ENCODE measurements around the gene TRAIP.
"Not testable (repeated sequence)": the region's sequence is repeated elsewhere in the genome, so short reads cannot be mapped to it uniquely, and the experiment has no call there.

Gene TRAIP

GRCh38 chr3:49792371-49793150 is 63.8 kb downstream of the TRAIP start:
- in situ Hi-C loops (cut with MboI; ENCODE audit: low sequenced_read_pairs) = no loop called here

- in situ Hi-C loops (cut with MboI; ENCODE audit: low sequenced_read_pairs) = no loop called here
Observed at GRCh38 chr3:49791571-49791970, 64.8 kb downstream of the TRAIP start.

- in situ Hi-C loops (cut with MboI; ENCODE audit: low sequenced_read_pairs) = no loop called here
Observed at GRCh38 chr3:49790626-49791411, 65.5 kb downstream of the TRAIP start.

GRCh38 chr3:49788056-49788455 is 68.3 kb downstream of the TRAIP start:
- in situ Hi-C loops (cut with MboI; ENCODE audit: low sequenced_read_pairs) = no loop called here

- in situ Hi-C loops (cut with MboI; ENCODE audit: low sequenced_read_pairs) = no loop called here
Observed at GRCh38 chr3:49787536-49787935, 68.8 kb downstream of the TRAIP start.

GRCh38 chr3:49787182-49787464 is 69.2 kb downstream of the TRAIP start:
- in situ Hi-C loops (cut with MboI; ENCODE audit: low sequenced_read_pairs) = no loop called here

GRCh38 chr3:49786357-49787181 is 69.8 kb downstream of the TRAIP start, which contains the start of gene IP6K1:
TSS of gene IP6K1 (minus strand) at chr3:49786542. CDS start at chr3:49748040, 38,502 bp downstream.
- in situ Hi-C loops (cut with MboI; ENCODE audit: low sequenced_read_pairs) = no loop called here

GRCh38 chr3:49785565-49786356 is 70.6 kb downstream of the TRAIP start:
- in situ Hi-C loops (cut with MboI; ENCODE audit: low sequenced_read_pairs) = no loop called here

- in situ Hi-C loops (cut with MboI; ENCODE audit: low sequenced_read_pairs) = not testable (repeated sequence)
Observed at GRCh38 chr3:49782277-49782676, 74.1 kb downstream of the TRAIP start.

- in situ Hi-C loops (cut with MboI; ENCODE audit: low sequenced_read_pairs) = no loop called here
Observed at GRCh38 chr3:49781415-49782199, 74.8 kb downstream of the TRAIP start.

GRCh38 chr3:49780975-49781365 is 75.4 kb downstream of the TRAIP start:
- in situ Hi-C loops (cut with MboI; ENCODE audit: low sequenced_read_pairs) = not testable (repeated sequence)

- in situ Hi-C loops (cut with MboI; ENCODE audit: low sequenced_read_pairs) = no loop called here
Observed at GRCh38 chr3:49780080-49780974, 76.0 kb downstream of the TRAIP start.

- in situ Hi-C loops (cut with MboI; ENCODE audit: low sequenced_read_pairs) = no loop called here
Observed at GRCh38 chr3:49779358-49780079, 76.8 kb downstream of the TRAIP start.

Data from HL-60/S4 (cell line).